ENCODE results near the gene RPL35A. TPM values are rescaled to one million over a fixed set of nuclear protein-coding genes. Genes with fewer than 3 reads are reported as not detected.
"Not testable (repeated sequence)": the region's sequence is repeated elsewhere in the genome, so short reads cannot be mapped to it uniquely, and the experiment has no call there.

The RPL35A gene
- 625 TPM for total RNA-seq

DNA sequence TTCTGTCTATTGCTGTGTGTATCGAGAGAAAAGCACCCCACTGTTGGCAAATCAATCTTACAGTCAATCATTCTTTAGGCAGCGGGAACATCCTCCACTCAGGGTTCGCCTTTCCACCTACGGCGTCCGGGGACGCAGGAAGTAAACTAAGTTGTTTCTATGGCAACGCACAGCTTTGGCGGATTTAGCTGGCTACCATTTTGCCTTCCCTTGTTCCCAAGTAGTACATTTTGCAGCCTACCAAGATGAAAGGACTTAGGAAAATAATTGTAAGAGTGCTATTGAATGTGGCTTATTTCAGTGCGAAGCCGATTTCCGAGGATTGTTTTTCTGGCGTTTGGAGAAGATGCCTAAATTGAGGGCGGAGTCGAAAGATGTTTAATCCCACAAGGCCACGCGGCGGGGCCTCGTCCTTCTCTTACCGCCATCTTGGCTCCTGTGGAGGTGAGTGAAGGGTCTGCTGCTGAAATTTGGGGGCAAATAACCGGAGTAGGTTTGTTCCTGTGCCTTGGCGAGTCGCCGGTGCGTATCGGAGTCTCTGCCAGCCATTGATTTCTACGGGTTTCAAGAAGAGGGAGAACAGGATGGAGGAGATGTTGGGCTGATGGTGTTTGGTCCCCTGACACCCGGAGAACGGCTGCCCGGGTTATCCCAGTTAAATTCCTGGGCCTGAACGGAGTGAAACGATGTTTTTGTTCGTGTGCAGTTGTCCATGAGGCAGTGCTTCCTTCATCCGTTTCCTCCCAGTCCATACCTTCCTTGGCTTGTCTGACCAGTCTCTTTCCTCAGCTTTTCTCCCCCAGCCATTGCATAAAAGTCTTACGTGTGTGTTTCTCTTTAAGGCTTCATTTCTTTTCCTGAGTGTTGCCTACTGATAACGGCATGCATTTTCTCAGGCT is at the start of gene RPL35A:
Gene RPL35A, plus strand, starts transcription at position 413 of the 899 bp plus-strand sequence. CDS start 778 bp downstream, outside the sequence.
- DNase-seq (ENCODE audit: low spot score), result peak; percentile 89

- no peak for DNase-seq (ENCODE audit: low spot score)
These were observed 48.4 kb upstream of the RPL35A start for GRCh38 chr3:197901626-197902025.

DNA sequence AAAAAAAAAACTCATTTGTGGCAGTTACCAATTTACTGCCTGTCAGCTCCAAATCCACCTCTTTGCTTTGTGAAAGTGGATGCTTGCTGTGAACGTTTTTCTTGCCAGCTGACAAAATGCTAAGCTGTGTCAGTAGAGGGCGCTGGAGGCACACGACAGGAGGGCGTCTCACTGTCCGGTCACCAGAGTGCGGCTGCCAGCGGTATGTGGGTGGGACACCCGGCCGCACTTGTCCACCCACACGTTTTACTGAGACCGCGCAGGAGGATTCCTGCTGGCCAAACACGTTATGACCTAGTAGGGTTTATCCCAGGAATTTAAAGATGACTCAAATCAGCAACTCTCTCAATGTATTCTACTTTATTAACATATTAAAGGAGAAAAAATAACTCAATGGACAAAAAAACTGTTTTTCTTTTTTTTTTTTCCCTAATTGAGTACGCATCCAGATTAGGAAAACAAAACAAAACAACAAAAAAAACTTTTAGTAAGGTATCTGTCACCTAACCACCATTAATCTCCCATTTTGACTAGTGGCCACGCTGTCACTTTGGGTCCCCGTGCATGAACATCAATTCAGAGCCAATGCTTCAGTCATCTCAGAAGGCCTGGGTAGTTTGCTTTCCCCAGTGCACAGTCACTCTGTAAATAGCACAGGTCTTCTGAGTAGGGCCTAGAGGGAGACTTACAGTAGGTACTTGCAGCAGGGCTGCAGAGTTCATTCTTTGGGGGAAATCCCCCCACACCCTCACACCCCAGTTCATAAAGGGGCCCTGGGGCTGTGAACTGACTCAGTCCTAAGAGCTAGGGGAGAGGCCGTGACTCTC is 43.8 kb upstream of the RPL35A start:
- DNase-seq (ENCODE audit: low spot score), result peak; percentile 86

- DNase-seq (ENCODE audit: low spot score), result no peak
These were observed 43.2 kb upstream of the RPL35A start for GRCh38 chr3:197906850-197907187.

DNA sequence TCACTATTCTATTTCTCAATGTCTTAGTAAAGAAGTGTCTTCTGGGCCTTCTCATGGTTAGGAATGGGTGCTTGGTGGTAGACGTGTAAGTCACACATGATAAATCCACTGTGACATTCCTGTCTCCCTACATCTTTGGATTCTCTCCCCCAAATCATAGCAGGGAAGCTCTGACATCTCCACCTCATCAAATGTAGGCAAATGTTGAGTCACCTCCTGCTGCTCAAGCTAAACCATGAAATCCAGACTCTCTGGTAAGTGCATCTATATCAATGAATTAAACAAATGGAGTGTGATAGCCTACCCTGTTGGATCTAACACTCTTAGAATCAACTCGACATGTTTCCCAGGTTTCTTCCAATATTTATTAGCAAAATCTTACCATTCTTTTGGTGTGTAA is 42.8 kb upstream of the RPL35A start:
- no peak for DNase-seq (ENCODE audit: low spot score)

- DNase-seq (ENCODE audit: low spot score), result not testable (repeated sequence)
These were observed 41.4 kb upstream of the RPL35A start for GRCh38 chr3:197908550-197908949.

- DNase-seq (ENCODE audit: low spot score), result no peak
These were observed 40.9 kb upstream of the RPL35A start for GRCh38 chr3:197908957-197909701.

DNA sequence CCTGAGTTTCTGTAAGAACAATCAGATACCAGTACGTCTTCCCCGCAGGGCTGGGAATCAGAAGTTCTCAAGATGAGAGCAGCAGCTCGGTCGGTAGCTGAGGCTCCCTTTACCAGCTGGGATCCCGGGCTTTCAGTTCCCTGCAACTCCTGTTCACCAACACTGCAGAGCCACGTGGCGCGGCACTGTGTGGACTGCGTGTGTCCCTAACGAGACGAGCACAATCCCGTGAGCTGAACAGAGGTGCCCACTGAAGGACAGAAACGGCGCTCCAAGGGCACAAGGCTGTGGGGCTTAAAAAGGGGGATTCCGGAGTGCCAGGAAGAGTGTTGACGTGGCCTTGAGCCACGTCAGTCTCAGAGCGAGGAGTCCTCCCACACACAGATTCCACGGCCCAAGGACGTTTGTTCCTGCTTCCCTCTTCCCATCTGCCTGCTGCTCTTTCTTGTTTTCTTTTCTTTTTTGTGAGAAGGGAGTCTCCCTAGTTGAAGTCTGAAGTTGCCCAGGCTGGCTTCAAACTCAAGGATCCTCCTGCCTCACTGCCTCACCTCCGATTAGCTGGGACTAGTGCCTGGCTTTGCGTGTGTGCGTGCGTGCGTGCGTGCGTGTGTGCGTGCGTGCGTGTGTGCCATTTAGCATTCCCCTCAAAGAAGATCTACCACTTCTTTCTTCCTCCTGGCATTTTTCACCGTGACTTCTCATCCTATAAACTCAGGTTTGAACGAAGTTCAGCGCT is 37.1 kb upstream of the RPL35A start:
- DNase-seq (ENCODE audit: low spot score), result no peak

DNA sequence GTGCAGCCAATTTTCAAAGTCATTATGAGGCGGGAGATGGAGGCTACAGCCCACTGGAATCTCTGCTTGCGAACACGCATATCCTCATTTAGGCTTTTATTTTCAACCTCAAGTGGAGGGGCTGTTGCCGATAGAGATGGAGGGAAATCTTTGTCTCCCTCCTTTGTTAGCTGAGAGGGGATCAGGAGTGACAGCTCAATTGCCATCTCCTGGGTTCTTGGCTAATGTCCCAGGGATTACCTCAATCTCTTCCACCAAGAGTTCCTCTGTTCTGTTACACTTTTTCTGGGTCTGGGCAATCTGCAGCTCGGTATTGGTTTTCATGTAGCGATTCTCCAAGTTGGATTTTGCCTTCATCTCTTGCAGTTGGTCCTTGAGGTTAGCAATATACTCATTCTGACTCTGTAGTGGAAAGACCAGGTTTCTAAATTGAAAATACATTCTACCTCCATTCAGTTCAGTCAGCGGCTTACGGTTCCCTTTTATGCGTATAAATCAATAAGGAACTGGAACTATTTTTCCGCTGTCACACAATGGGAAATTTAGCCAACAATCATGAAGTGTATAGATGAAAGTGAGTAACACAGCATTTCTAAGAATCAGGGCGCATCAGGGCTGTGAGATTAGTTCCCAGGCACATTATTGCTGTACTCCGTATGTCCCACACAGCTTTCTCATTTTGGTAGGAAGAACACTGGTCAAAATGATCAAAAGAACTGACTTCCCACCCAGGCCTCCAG is 36.2 kb upstream of the RPL35A start:
- DNase-seq (ENCODE audit: low spot score), result no peak

GRCh38 chr3:197921429-197922275 is 28.3 kb upstream of the RPL35A start:
- DNase-seq (ENCODE audit: low spot score), result not testable (repeated sequence)

- no peak for DNase-seq (ENCODE audit: low spot score)
These were observed 23.6 kb upstream of the RPL35A start for GRCh38 chr3:197926418-197926817.

- not testable (repeated sequence) for DNase-seq (ENCODE audit: low spot score)
These were observed 22.4 kb upstream of the RPL35A start for GRCh38 chr3:197927578-197927977.

DNA sequence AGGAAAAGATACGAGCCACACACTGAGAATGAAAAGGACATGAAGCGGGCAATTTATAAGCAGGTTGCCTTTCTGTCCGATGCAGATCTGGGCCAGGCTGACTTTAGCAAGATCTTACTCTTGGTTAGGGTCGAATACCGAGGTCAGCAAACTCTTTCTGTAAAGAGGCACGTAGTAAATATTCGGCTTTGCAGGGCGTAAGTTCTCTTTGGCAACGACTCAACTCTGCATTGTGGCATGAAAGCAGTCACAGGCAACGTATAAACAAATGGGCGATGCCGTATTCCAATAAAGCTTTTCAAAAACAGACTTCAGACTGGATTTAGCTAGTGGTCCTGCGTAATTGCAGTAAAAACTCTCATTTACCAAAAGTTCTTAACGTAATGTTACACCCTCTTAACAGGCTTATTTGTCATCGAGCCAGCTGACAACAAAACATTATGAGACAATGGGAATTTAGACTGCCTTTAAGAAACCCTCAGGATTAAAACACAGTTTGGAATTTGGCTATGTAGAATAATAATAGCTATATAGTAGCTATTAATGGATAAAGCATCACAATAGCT is 13.1 kb upstream of the RPL35A start:
- no peak for DNase-seq (ENCODE audit: low spot score)

DNA sequence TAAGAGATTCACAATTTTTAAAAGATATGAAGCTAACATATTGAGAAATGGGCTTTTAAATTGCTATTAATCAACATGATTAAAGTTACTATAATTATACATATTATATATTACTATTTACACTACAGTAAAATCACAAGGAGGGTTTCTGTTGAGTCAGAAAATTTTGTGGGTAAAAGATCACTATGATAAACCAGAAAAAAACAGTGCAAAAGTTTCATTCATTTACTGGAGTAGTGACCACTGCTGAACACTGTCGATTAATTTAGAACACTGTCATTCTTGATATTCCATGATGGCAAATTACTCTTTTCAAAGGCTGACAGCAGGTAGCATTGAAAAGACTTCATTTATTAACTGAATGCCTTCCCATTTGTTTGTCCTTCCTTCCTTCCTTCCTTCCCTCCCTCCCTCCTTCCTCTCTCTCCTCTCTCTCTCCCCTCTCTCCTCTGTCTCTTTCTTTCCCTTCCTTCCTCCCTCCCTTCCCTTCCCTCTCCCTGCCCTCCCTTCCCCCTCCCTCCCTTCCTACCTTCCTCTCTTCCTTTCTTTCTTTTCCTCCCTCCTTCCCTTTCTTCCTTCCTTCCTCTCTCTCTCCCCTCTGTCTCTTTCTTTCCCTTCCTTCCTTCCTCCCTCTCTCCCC is 9.1 kb upstream of the RPL35A start:
- DNase-seq (ENCODE audit: low spot score), result no peak

- DNase-seq (ENCODE audit: low spot score), result no peak
These were observed 6.9 kb upstream of the RPL35A start for GRCh38 chr3:197942956-197943556.

DNA sequence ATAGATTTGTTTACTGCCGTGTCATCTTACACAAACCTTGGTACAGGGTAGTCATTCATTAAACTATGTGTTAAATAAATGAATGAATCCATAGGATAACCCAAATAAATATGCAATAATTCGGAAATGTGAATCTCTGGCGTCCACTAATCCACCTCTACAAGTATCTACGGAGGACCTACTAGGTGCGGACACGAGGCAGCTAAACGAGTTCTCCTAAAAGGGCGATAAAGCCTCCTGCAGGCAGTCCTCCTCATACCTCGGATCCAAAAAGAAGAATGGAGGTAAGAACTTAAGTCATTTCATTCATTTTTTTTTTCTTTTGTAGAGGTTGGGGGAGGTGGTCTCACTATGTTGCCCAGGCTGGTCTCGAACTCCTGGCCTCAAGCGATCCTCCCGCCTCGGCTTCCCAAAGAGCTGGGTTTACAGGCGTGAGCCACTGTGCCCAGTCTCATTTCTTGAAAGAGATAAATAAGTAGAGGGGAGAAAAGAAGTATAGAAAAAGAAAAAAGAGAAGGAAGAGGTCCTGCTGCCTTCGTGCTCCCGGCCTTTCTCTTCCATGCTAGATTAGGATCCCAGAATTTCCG is 706 bp upstream of the RPL35A start:
- DNase-seq (ENCODE audit: low spot score), result no peak

DNA sequence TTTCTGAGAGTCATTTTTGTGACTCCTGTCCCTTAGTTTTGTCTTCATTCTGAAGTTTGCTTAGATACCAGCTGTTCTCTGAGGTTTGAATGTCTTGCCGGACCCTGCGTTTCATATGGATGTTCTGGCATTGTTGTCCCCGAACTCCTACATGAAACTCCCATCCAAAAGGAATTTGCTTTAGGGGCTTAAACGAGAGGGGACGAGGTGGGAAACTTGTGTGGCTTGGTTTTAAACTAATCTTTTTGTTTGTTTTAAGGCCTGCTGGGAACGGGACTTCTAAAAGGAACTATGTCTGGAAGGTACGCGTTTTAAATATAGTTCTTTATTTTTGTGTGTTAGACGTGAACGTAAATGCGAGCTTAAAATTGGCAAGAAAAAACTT is 679 bp downstream of the RPL35A start:
- no peak for DNase-seq (ENCODE audit: low spot score)

DNA sequence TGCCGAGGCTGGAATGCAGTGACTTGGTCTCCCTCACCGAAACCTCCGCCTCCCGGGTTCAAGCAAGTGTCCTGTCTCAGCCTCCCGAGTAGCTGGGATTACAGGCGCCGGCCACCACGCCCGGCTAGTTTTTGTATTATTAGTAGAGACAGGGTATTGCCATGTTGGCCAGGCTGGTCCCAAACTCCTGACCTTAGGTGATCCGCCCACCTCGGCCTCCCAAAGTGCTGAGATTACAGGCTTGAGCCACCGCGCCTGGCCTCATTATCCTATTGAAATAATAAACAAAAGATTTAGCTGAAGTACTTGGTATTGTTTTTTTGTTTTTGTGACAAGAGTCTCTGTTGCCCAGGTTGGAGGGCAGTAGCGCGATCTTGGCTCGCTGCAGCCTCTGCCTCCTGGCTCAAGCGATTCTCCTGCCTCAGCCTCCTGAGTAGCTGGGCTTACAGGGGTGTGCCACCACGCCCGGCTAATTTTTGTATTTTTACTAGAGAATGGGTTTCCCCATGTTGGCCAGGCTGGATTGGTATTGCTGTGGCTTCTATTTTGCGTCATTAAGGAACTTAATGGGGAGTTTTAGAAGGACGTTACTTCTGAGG is 1.5 kb downstream of the RPL35A start:
- no peak for DNase-seq (ENCODE audit: low spot score)

Measured in mucosa of gallbladder (tissue), 1 donor.